Sigmoid colon (tissue), 7 donors: ENCODE results near the gene FCRL6. TPM values are rescaled to one million over a fixed set of nuclear protein-coding genes. Genes with fewer than 3 reads are reported as not detected.

ENCODE experiments used
- DNase-seq: peaks from one replicate; pipeline ENCODE4 v3.0.0-alpha.2; 2019
- H3K27ac ChIP-seq, 4 donors: fragments of 200-600 bp; sonication (generic); one replicate each; pipeline ENCODE4 v1.5.1; 2016 to 2019; ENCODE audit warnings: mild to moderate bottlenecking in 1 of 4
- H3K27me3 ChIP-seq, 3 donors: fragments of 200-600 bp; sonication (generic); one replicate each; pipeline ENCODE4 v1.5.1; 2019; ENCODE audit warnings: mild to moderate bottlenecking in 1 of 3
- H3K36me3 ChIP-seq, 4 donors: fragments of 200-600 bp; sonication (generic); one replicate each; pipeline ENCODE4 v1.5.1; 2016 to 2019
- H3K4me1 ChIP-seq, 4 donors: fragments of 200-600 bp; sonication (generic); one replicate each; pipeline ENCODE4 v1.5.1; 2017 to 2019
- H3K4me3 ChIP-seq, 4 donors: fragments of 200-600 bp; sonication (generic); one replicate each; pipeline ENCODE4 v1.5.1; 2017 to 2019; ENCODE audit warnings: mild to moderate bottlenecking in 2 of 4, moderate library complexity in 1 of 4
- H3K9me3 ChIP-seq, 4 donors: fragments of 200-600 bp in 3 of 4; sonication (generic) in 3 of 4; one replicate each; pipeline versions ENCODE4 v1.5.1 to v1.6.1; 2013 to 2019
- EP300 ChIP-seq, 4 donors: sonication (generic); formaldehyde crosslinking; IDR thresholded peaks; one replicate each; pipeline ENCODE4 v1.6.1; 2017; ENCODE audit warnings: antibody characterized with exemption in 4 of 4
- POLR2A ChIP-seq, 2 donors: fragments of 450-650 bp; IDR thresholded peaks; one replicate each; pipeline ENCODE4 v1.6.1; 2016; ENCODE audit warnings: antibody characterized with exemption in 2 of 2, mild to moderate bottlenecking in 2 of 2, moderate library complexity in 2 of 2
- POLR2AphosphoS5 ChIP-seq, 4 donors: sonication (generic); formaldehyde crosslinking; IDR thresholded peaks; one replicate each; pipeline ENCODE4 v1.6.1; 2017; ENCODE audit warnings: antibody characterized with exemption in 4 of 4
- WGBS, 2 donors: extraction: QIAGEN DNeasy Blood & Tissue Kit; methylation state at CpG; one replicate each; pipeline ENCODE4 v1.1.7; 2013; 5-methylcytosine and 5-hydroxymethylcytosine counted together
- intact Hi-C: fragments of 100-400 bp; cut with DNase I; formaldehyde crosslinking; loops from one replicate; pipeline ENCODE4 v1.15.1; 2023
- polyA plus RNA-seq, 3 donors: library from polyadenylated mRNA; stranded (reverse); fragments of 200-250 nt; gene quantifications; one replicate each; pipeline ENCODE4 v1.2.3, GENCODE V29; 2013
- total RNA-seq, 4 donors: library from RNA; depleted of rRNA; stranded (reverse); fragments of >200 nt; gene quantifications; one replicate each; pipeline ENCODE4 v1.1.0, GENCODE V29; 2016
- TF ChIP-seq, protein P1 (sequence below), 4 experiments: fragments of 450-650 bp in 3 of 4; fragments of 200-600 bp in 1 of 4; IDR thresholded peaks; one replicate each; pipeline ENCODE4 v1.5.1; 2016 to 2019; ENCODE audit warnings: antibody characterized with exemption in 4 of 4, mild to moderate bottlenecking in 3 of 4, moderate library complexity in 2 of 4
- donor health status: healthy with polysubstance abuse.
- donor health status: Bipolar disorder and iron deficiency.
- donor health status: healthy.

The FCRL6 gene
- total and polyA plus RNA-seq, 7 donors = 0.38 TPM; not detected in 6

DNA sequence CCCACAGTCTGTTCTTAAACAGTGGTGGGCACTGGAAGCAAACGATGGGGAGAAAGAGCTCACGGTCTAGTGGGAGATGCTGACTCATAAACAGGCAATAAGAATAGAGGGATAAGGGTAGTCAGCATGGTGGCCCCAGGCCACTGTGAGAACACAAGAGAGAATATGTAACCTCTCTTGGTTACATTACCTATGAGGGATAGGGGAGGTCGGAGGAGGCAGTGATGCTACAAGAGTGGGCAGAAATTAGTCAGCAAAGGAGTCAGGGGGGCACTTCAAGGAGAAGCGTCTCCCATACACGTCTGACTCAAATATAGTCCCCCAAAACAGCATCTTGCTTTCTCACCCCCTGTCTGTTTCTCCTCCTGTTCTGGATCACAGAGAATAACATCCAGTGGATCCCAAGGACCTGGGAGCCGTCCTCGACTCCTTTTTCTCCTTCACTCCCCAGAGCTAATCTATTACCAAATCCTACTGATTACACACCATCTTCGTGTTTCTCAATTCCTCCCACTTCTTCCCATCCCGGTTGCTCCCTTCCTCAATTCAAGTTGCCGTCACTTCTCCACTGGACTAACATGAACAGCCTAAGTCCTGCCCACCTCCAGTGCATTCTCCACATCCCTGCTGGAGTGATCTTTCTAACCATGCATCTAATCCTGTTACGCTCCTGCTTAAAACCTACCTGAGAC is 26.6 kb downstream of the FCRL6 start:
- H3K4me3 ChIP-seq = no peak overlapping the region
- peaks cover 0 to 7% (median 0%) of the 10 kb centered on the region in 3 donors for H3K27me3 ChIP-seq
- TF ChIP-seq POLR2AphosphoS5 (IDR thresholded peaks at IDR 0.05) (no peak), EP300 (IDR thresholded peaks at IDR 0.05) (no peak), POLR2A (IDR thresholded peaks at IDR 0.05) (no peak)
- TF ChIP-seq, protein P1, sequence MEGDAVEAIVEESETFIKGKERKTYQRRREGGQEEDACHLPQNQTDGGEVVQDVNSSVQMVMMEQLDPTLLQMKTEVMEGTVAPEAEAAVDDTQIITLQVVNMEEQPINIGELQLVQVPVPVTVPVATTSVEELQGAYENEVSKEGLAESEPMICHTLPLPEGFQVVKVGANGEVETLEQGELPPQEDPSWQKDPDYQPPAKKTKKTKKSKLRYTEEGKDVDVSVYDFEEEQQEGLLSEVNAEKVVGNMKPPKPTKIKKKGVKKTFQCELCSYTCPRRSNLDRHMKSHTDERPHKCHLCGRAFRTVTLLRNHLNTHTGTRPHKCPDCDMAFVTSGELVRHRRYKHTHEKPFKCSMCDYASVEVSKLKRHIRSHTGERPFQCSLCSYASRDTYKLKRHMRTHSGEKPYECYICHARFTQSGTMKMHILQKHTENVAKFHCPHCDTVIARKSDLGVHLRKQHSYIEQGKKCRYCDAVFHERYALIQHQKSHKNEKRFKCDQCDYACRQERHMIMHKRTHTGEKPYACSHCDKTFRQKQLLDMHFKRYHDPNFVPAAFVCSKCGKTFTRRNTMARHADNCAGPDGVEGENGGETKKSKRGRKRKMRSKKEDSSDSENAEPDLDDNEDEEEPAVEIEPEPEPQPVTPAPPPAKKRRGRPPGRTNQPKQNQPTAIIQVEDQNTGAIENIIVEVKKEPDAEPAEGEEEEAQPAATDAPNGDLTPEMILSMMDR (IDR thresholded peaks at IDR 0.05) = no peak
- H3K9me3 ChIP-seq = no peaks in the 10 kb centered on the region
- no peaks in the 10 kb centered on the region for H3K36me3 ChIP-seq
- DNase-seq = no peak
- no peak overlapping the region for H3K27ac ChIP-seq
- 88 to 89% methylated on average over 11 of the region's 11 CpGs for WGBS, 2 donors
- intact Hi-C loops = no loop called here
- H3K4me1 ChIP-seq = peaks cover 0 to 7% (median 3%) of the 10 kb centered on the region in 4 donors

DNA sequence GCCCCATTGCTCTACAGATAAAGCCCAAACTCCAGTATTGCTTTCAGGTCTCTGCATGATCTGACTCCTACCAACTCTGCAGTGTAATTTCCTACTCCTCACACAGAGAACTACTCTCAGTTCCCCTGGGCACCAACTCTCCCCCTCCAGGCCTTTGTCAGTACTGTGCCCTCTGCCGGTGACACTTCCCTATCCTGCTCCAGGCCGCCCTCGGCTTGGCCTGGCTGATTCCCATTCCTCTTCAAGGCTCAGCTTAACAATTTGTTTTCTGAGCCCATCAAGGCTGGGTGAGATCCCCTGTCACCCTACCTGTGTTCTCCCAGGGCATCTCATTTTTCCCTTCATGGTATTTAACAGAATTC is 27.1 kb downstream of the FCRL6 start:
- no peak overlapping the region for H3K27ac ChIP-seq
- H3K36me3 ChIP-seq = no peaks in the 10 kb centered on the region
- H3K9me3 ChIP-seq = no peaks in the 10 kb centered on the region
- peaks cover 0 to 2% (median 0%) of the 10 kb centered on the region in 3 donors for H3K27me3 ChIP-seq
- WGBS, 2 donors = 18 to 35% methylated on average over 3 of the region's 3 CpGs
- no peak for TF ChIP-seq EP300 (IDR thresholded peaks at IDR 0.05)
- TF ChIP-seq, protein P1 (IDR thresholded peaks at IDR 0.05) = peak in 1 of 4 experiments; percentile 41
- no peak for TF ChIP-seq POLR2A (IDR thresholded peaks at IDR 0.05)
- TF ChIP-seq POLR2AphosphoS5 (IDR thresholded peaks at IDR 0.05) = no peak
- no peak overlapping the region for H3K4me3 ChIP-seq
- peaks cover 0 to 7% (median 3%) of the 10 kb centered on the region in 4 donors for H3K4me1 ChIP-seq
- DNase-seq = no peak
- intact Hi-C loops = no loop called here

DNA sequence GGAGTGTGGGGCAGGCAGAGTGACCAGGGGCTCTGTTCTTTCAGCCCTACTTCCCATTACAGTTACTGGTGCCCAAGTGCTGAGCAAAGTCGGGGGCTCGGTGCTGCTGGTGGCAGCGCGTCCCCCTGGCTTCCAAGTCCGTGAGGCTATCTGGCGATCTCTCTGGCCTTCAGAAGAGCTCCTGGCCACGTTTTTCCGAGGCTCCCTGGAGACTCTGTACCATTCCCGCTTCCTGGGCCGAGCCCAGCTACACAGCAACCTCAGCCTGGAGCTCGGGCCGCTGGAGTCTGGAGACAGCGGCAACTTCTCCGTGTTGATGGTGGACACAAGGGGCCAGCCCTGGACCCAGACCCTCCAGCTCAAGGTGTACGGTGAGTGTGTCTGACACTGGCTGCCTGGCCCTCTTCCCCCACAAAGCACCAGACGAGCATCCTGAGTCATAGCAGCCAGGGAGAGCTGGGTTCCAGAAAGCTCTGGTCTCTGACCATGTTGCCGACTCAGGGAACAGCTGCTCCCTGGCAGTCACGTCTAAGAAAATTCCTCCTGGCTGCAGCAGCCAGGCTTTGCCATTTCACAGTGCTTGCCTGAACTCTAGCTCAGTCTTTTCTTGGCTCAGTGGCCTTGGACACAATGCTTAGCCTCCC is 27.8 kb downstream of the FCRL6 start:
- H3K27ac ChIP-seq = no peak overlapping the region
- no peak overlapping the region for H3K4me3 ChIP-seq
- TF ChIP-seq POLR2AphosphoS5 (IDR thresholded peaks at IDR 0.05) (no peak), EP300 (IDR thresholded peaks at IDR 0.05) (no peak), POLR2A (IDR thresholded peaks at IDR 0.05) (no peak)
- TF ChIP-seq, protein P1 (IDR thresholded peaks at IDR 0.05) = no peak
- intact Hi-C loops = no loop called here
- peaks cover 0 to 7% (median 3%) of the 10 kb centered on the region in 4 donors for H3K4me1 ChIP-seq
- H3K36me3 ChIP-seq = peaks cover 0 to 6% (median 0%) of the 10 kb centered on the region in 4 donors
- DNase-seq = no peak
- H3K9me3 ChIP-seq = no peaks in the 10 kb centered on the region
- H3K27me3 ChIP-seq = no peaks in the 10 kb centered on the region
- WGBS, 2 donors = 90% methylated on average over 18 of the region's 18 CpGs

DNA sequence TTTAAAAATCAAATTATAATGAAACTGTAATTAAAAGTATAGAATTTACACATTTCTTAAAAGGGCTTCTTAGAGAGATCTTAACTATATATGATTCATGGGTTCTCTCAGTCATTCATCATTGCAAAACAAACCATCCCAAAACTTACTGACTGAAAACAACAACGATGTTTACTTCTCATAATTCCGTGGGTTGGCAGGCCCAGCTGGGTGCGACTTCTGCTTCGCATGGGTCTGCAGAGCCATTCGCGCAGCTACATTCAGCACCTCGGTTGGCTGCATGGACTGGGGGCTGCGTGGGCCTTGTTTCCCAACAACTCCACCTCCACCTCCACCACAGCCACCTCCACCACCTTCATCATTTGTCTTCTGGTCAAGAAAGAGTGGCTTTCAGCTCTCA is 28.6 kb downstream of the FCRL6 start:
- no peak for DNase-seq
- no peak overlapping the region for H3K4me3 ChIP-seq
- H3K9me3 ChIP-seq = no peaks in the 10 kb centered on the region
- H3K27ac ChIP-seq = no peak overlapping the region
- WGBS, 2 donors = 82 to 90% methylated on average over 8 of the region's 8 CpGs
- no peaks in the 10 kb centered on the region for H3K27me3 ChIP-seq
- H3K4me1 ChIP-seq = peaks cover 0 to 13% (median 3%) of the 10 kb centered on the region in 4 donors
- intact Hi-C loops = no loop called here
- peaks cover 0 to 8% (median 0%) of the 10 kb centered on the region in 4 donors for H3K36me3 ChIP-seq
- TF ChIP-seq POLR2A (IDR thresholded peaks at IDR 0.05) = no peak
- no peak for TF ChIP-seq POLR2AphosphoS5 (IDR thresholded peaks at IDR 0.05)
- TF ChIP-seq EP300 (IDR thresholded peaks at IDR 0.05) = no peak
- TF ChIP-seq, protein P1 (IDR thresholded peaks at IDR 0.05) = no peak
